TTC549 (cell line): ENCODE results near the gene PGAP3.

Experiments used
- FAIRE-seq: peaks from 2 replicates; lab custom pipeline; 2012; peaks lifted over from hg19 to GRCh38; lab: Jason Lieb, UNC

Gene PGAP3

DNA sequence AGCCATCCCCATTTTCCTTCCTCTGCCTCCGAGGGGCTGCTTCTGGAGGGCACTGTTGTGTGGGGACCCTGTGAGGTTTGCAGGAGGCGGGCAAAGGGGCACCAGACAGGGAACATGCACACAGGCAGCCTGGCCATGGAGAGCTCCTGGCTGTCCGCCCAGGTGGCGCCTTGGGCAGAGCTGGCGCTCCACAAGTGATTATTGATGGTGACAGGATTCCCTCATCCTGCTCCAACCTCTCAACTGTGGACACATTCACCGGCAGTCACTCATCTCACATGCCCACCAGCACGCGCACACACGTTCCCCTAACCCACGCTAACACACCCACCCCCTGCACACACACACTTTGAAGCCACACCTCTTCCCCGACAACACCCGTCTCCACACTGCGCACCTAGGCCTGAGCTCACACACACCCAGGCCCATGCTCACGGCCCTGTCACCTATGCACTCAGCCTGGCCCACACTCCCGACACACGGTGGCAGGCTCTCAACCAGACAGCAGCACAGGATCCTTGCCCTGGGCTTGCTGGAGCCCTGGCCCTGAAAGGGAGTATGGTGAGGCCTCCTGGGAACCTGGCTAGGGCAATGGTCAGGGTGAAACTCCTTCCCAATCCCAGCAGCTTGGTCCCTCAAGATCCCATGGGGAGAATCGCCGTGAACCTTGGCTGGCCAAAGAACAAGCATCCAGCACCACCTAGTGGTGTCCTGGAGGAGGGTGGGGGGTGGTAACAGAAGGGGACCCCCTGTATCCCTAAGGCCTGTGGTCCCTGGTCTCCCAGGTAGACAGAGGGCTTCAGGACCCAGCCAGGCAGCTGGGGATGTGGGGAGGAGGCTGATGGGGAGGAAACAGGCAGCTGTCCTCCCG is 16.0 kb downstream of the PGAP3 start:
- FAIRE-seq, result no peak

DNA sequence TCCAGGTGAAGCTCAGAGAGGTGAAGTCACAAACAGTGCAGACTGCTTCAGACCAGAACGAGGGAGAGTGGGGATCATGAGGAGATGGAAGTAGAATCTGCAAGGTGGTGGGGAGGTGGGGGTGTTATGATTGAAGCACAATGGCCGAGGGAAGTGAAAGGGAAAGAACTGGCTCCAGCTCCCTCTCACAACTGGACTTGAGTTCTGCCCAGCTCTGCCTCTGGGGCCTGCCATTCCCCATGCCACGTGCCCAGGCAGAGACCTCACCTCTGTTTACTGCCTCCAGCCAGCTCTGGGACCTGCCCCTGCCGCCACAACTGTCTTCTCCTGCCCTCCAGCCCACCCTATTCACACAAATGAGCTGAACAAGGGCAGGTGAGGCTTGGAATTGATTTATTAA is 17.1 kb downstream of the PGAP3 start:
- FAIRE-seq, result no peak

DNA sequence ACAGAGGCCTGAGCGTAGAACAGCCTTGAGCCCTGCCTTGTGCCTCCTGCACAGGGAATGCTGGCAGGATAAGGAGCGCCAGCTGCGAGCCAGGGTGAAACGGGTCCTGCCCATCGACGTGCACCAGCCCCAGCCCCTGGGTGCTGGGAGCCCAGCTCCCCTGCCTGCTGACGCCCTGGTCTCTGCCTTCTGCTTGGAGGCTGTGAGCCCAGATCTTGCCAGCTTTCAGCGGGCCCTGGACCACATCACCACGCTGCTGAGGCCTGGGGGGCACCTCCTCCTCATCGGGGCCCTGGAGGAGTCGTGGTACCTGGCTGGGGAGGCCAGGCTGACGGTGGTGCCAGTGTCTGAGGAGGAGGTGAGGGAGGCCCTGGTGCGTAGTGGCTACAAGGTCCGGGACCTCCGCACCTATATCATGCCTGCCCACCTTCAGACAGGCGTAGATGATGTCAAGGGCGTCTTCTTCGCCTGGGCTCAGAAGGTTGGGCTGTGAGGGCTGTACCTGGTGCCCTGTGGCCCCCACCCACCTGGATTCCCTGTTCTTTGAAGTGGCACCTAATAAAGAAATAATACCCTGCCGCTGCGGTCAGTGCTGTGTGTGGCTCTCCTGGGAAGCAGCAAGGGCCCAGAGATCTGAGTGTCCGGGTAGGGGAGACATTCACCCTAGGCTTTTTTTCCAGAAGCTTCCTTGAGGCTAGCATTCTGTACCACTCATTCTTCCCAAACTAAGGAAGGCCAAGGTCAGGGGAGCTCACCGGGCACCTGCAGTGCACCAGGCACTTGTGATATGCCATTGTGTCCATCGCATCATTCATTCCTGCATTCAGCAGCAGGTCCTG is 17.7 kb downstream of the PGAP3 start:
- no peak for FAIRE-seq

DNA sequence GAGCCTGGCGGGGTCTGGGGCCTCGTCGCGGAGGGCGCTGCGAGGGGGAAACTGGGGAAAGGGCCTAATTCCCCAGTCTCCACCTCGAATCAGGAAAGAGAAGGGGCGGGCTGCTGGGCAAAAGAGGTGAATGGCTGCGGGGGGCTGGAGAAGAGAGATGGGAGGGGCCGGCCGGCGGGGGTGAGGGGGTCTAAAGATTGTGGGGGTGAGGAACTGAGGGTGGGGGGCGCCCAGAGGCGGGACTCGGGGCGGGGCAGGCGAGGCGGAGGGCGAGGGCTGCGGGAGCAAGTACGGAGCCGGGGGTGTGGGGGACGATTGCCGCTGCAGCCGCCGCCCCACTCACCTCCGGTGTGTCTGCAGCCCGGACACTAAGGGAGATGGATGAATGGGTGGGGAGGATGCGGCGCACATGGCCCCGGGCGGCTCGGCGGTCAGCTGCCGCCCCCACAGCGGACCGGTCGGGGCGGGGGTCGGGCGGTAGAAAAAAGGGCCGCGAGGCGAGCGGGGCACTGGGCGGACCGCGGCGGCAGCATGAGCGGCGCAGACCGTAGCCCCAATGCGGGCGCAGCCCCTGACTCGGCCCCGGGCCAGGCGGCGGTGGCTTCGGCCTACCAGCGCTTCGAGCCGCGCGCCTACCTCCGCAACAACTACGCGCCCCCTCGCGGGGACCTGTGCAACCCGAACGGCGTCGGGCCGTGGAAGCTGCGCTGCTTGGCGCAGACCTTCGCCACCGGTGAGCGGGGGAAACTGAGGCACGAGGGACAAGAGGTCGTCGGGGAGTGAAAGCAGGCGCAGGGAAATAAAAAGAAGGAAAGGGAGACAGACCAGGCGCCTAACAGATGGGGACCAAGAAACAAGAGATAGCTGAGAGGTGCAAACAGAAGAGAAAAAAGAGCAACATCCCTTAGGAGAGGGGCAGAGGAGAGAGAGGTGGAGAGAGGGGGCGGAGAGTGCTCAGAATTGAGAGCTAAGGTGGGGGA is 19.6 kb downstream of the PGAP3 start, which contains the start of gene PNMT:
TSS of gene PNMT (plus strand) at position 509 of the 980 bp plus-strand sequence. CDS start at position 532, 23 bp downstream.
- no peak for FAIRE-seq

DNA sequence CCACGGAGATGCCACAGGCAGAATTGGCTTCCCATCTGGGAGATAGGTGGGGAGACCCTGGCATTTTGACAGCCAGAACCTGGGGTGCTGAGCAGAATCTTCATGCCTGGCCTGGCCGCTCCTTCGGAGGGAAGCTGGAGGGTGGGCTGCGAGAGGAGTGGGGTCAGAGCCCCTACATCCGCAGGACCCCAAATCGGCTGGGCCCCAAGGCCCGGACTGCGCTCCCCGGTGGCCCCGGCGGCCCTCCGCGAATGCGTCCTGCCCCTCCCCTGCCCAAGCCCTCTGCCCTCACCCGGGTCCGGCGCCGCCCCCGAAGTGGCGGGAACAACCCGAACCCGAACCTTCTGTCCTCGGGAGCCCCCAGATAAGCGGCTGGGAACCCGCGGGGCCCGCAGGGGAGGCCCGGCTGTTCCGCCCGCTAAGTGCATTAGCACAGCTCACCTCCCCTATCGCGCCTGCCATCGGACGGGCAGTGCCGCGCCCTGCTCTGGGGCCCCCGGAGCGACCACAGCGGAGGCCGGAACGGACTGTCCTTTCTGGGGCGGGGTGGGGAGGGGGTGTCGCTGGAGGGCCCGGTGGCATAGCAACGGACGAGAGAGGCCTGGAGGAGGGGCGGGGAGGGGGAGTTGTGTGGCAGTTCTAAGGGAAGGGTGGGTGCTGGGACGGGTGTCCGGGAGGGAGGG is 20.5 kb downstream of the PGAP3 start:
- FAIRE-seq, result no peak

DNA sequence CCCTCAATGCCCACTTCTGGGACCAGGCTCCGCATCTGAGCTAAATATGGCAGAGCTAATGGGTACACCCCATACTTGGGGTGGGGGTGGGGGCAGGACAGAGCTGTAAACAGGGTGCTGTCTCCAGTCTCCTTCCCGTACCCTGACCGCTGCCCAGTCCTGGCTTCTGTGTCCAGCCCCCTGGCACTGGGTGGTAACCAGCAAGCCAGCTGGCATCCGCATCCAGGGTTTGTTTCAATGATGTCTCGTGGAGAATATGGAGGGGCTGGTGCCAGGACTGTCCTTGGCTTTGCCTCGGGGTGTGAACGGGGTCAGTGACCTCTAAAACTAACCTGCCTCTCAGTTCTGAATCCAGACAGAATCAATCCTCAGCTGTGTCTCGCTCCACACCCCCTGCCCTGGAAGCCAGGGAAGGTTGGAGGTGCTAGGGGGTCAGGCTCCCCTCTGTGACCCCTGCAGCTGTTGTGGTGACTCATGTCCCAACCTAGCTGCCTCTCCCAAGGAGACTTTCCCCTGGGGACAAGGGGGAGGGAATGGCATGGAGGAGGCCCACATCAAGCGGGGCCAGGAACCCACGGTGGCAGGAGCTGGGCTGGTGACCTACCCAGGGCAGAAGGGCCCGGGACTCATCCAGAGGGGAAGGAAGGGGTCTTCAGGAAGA is 21.1 kb downstream of the PGAP3 start:
- FAIRE-seq, result no peak

DNA sequence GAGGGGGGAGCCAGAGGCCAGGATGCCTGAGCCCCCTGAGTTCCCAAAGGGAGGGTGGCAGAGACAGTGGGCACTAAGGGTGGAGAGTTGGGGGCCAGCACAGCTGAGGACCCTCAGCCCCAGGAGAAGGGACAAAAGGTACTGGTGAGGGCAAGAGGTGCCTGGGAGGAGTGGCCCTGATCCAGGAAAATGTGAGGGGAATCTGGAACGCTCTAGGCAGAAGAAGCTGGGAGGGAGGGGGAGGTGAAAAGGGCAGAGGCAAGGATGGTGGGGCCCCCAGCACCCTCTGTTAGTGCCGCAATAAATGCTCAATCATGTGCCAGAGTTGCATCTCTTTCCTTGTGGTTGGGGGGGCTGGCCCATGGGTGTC is 21.6 kb downstream of the PGAP3 start:
- no peak for FAIRE-seq

DNA sequence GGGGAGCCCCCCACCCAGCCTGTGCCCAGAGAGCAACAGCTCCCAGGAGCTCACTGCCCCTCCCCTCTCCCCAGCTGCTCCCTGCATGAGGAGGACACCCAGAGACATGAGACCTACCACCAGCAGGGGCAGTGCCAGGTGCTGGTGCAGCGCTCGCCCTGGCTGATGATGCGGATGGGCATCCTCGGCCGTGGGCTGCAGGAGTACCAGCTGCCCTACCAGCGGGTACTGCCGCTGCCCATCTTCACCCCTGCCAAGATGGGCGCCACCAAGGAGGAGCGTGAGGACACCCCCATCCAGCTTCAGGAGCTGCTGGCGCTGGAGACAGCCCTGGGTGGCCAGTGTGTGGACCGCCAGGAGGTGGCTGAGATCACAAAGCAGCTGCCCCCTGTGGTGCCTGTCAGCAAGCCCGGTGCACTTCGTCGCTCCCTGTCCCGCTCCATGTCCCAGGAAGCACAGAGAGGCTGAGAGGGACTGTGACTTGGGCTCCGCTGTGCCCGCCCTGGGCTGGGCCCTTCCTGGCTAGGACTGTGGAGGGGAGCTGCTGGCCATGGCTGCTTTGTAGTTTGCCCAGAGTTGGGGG is 22.1 kb downstream of the PGAP3 start:
- no peak for FAIRE-seq

DNA sequence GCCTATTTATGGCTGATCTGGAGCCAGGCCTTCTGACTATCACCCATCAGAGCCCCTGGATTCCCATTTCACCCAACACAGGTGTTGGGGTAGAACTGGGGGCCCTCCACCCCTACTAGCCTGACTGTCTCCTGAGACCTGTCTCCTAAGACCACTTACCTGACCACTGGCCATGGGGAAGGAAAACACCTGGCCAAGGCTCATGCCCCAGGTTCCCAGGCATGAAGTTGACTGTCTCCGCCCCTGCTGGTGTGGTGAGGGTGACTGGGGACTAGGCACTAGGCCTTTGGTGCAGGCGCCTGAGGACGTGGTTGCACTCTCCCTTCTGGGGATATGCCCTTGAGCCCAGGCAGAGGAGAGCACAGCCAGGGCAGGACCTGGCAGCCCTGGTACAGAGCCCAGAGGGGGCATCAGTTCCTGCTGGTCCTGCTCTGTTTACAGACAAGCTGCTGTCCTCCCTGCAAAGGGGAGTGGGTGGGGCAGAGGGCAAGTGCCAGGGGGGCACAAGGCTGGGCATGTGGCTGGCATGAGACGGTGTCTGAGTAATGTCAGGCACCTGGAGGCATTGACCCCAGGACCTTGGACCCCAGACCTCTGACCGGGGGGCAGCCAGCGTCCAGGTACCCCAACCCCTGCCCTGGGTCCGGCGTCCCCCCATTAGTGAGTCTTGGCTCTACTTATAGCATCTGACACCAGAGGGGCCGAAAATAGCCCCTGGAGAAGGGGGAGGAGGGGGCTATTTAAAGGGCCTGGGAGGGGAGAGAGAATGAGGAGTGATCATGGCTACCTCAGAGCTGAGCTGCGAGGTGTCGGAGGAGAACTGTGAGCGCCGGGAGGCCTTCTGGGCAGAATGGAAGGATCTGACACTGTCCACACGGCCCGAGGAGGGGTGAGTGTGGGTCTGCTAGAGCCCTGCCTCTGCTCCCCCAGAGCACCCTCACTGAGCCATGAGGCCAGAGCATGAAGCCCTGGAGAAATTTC is 23.0 kb downstream of the PGAP3 start, which contains the start of gene TCAP:
TSS of gene TCAP (plus strand) at position 769 of the 981 bp plus-strand sequence. CDS start at position 780, 11 bp downstream.
- no peak for FAIRE-seq

DNA sequence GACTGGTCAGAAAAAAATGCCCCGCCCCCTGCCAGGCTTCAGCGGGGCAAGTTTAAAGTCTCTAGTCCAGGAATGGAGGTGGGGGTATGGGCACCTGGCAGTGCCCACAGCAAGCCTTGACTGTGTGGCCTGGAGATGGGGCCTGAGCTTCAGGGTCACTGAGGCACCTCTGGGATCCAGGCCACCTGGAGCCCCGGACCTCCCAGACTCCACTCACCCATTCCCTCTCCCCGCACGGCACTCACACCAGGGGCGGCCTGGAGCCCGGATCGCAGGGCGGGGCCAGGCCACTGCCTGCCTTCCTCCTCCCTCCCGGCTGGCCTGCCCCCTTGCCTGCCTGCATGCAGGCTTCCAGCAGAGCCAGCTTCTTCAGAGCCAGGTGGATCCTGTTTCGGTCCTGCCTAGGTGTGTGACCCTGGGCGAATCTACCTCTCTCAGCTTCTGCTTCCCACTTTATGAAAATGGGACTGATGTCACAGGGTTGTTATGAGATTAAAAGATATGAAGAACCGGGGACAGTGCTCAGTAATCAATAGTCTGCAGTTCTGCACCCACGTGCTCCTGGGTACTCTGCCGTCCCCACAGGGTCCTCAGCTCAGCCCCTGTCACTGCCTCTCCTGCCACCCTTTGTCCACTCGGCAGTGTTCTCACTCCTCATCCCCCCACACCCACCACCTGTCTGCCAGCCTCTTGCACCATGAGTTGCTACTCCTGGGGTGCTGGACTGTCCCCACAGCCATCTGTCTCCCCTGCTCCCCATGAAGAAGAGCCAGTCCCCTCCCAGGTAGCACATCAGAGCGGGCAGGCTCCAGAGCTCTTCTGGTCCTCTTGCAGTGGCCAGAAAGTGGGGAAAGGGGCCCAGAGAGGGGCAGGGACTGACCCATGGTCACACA is 23.9 kb downstream of the PGAP3 start:
- FAIRE-seq, result no peak

DNA sequence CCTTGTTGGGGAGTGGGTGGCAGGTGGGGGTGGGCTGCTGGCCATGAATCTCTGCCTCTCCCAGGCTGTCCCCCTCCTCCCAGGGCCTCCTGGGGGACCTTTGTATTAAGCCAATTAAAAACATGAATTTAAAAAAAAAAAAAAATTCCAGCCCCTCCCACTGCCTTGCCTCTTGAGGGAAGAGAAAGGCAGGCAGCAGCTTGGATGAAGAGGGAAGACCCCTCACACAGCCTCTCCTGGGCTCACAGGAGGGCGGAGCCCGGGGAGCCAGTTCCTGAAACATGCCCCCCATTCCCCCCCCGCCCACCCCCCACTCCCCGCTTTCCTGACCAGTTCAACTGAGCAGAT is 24.5 kb downstream of the PGAP3 start:
- no peak for FAIRE-seq

DNA sequence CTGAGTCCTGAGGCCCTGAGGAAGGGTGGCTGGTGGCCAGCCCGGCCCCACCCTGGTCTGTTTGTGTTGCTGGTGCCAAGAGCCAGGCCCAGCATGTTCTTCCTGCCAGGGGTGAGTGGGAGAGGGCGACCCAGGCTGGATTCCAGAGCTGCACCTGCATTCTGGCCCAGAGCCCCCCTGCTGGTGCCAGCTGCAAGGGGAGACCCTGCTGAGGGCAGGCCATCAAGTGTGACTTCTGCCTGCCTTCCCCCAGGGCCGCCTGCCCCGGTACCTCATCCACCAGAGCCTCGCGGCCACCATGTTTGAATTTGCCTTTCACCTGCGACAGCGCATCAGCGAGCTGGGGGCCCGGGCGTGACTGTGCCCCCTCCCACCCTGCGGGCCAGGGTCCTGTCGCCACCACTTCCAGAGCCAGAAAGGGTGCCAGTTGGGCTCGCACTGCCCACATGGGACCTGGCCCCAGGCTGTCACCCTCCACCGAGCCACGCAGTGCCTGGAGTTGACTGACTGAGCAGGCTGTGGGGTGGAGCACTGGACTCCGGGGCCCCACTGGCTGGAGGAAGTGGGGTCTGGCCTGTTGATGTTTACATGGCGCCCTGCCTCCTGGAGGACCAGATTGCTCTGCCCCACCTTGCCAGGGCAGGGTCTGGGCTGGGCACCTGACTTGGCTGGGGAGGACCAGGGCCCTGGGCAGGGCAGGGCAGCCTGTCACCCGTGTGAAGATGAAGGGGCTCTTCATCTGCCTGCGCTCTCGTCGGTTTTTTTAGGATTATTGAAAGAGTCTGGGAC is 25.1 kb downstream of the PGAP3 start:
- no peak for FAIRE-seq

DNA sequence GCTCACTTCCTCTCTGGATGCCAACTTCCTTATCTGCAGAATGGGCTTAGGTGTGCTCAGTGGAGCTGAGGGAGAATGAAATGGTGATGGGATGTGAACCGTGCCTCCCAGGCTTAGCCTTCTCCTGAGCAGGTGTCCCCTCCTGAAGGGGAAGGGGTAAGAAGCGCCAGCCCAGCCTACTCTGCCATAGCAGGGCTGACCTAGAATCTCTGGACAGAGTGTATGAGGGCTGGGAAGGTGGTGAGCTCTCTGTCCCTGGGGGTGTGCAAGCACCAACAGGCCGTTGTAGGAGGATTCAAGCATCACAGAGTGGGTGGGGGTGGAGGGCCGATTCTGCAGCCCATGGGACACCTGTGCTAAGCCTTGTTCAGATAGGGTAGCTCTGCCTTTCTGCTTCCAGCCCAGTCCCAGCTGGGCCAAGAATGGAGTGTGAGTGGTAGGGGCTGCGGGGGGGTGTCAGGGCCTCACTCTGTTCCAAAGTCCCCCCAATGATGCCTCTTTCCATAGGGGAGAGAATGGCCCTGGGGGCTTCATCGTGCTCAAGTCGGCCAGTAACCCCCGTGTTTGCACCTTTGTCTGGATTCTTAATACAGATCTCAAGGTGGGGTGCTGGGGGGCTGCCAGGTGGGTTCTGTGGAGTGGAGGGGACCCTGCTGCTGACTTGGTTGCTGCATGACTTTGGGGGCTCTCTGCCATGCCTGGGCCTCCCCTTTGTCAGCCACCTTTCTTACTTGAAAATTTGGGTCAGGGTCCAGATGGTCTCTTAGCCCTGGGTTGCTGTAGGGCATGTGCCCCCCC is 25.9 kb downstream of the PGAP3 start:
- no peak for FAIRE-seq

DNA sequence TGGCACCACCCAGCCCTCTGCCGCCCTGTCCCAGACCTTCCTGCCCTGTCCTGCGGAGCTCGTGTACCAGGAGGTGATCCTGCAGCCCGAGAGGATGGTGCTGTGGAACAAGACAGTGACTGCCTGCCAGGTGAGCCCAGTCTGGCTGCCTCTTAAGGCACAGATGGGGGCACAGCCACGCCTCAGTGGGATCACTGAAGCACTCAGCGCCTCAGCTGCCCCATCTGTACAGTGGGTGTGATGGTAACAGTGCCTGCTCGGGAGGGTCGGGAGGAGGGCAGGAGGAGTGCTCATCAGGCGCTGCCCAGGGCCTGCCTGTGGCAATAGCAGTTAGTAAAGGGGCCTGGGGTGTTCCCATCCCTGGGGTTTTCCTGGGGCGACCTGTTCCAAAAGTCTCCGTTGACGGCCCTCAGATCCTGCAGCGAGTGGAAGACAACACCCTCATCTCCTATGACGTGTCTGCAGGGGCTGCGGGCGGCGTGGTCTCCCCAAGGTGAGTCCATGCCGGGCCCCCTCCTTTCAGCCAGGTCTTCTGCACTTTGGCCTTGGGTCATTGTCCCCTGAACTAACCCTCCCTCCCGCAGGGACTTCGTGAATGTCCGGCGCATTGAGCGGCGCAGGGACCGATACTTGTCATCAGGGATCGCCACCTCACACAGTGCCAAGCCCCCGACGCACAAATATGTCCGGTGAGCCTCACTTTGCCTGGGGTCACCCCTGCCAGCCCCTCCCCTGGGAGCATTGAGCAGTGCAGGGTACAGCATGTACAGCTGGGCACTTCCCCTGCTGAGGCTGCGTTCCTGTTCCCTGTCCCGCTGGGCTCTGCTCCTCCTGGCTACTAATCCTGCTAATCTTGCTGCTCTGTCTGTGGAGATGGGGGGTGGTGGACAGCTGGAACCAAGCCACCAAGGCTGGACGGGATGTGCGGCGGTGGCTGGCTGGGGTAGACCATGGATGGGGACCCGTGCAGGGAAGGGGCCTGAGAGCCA is 27.2 kb downstream of the PGAP3 start:
- FAIRE-seq, result no peak

DNA sequence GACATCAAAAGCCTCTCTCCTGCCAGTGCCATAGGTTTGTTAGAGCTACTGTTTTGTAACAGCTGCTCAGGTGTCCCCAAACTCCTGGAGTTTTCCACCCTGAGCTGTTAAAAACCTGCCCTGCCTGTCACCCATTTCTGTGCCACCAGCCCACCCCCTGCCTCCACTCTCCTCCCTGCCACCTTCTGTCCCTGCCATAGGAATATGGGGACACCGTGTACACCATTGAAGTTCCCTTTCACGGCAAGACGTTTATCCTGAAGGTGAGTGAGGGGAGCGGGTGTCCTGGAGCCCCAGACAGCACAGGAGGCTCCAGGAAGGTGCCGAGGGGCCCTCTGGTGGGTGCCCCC is 27.9 kb downstream of the PGAP3 start:
- no peak for FAIRE-seq
